ENCODE measurements around the gene FHAD1. TPM values are rescaled to one million over a fixed set of nuclear protein-coding genes. Genes with fewer than 3 reads are reported as not detected.

FHAD1 gene
- total and polyA plus RNA-seq, 2 donors (not counting 3 experiments of a cell fraction or from before 2014, with no cell fraction given), result 0.04 to 0.69 TPM

- peaks cover 3% of the 10 kb centered on the region for H3K4me1 ChIP-seq (ENCODE audit: control insufficient read depth, extremely low read depth, insufficient read depth, low read length)
- no peaks in the 10 kb centered on the region for H3K79me2 ChIP-seq (ENCODE audit: control insufficient read depth, insufficient read depth, low read length)
- no peaks in the 10 kb centered on the region for H3K27me3 ChIP-seq (ENCODE audit: control insufficient read depth in 2 of 2, insufficient read depth in 2 of 2, low read length in 2 of 2)
- FAIRE-seq, result no peak
- H3K27ac ChIP-seq (ENCODE audit: insufficient read depth, low read depth, low read length), result no peak overlapping the region
- intact Hi-C loops (cut with micrococcal nuclease) (no loop called here), dilution Hi-C loops (cut with MboI; ENCODE audit: extremely low pct_ligation_motif_present, low sequenced_read_pairs) (no loop called here)
- no peak overlapping the region for H2AFZ ChIP-seq (ENCODE audit: low read depth, low read length)
- H3K4me3 ChIP-seq (replicated peaks in 1 of 3; ENCODE audit: insufficient read depth in 1 of 3, low read depth in 1 of 3, low read length in 3 of 3), result no peak overlapping the region
- no peak for TF ChIP-seq CTCF (IDR thresholded peaks at IDR 0.05; ENCODE audit: extremely low read depth in 1 of 2, insufficient read depth in 1 of 2, low read depth in 1 of 2, low read length in 2 of 2)
- no peaks in the 10 kb centered on the region for H3K36me3 ChIP-seq (ENCODE audit: control insufficient read depth in 2 of 2, extremely low read depth in 1 of 2, insufficient read depth in 2 of 2, low read length in 2 of 2)
- H3K4me2 ChIP-seq (ENCODE audit: insufficient read depth, low read length), result no peak overlapping the region
- POLR2A ChIA-PET, result no interaction called here
- BruUV-seq (replicated peaks), result no TSS peak
- H4K20me1 ChIP-seq (replicated peaks; ENCODE audit: control insufficient read depth, extremely low read depth, insufficient read depth, low read length), result no peaks in the 10 kb centered on the region
- H3K9me3 ChIP-seq (replicated peaks; ENCODE audit: control insufficient read depth, insufficient read depth, low read length), result no peaks in the 10 kb centered on the region
- CTCF ChIA-PET, result no interaction called here
- no peak for DNase-seq (ENCODE audit: low read depth, low spot score)
- no peak overlapping the region for H3K9ac ChIP-seq (replicated peaks; ENCODE audit: extremely low read depth, insufficient read depth, low read length)
- H3K9me1 ChIP-seq (replicated peaks; ENCODE audit: control insufficient read depth, extremely low read depth, insufficient read depth, low read length), result no peaks in the 10 kb centered on the region
Observed at GRCh38 chr1:15207031-15207828, 39.8 kb upstream of the FHAD1 start.

GRCh38 chr1:15207829-15208429 lies 39.1 kb upstream of the FHAD1 start:
- peaks cover 3% of the 10 kb centered on the region for H3K4me1 ChIP-seq (ENCODE audit: control insufficient read depth, extremely low read depth, insufficient read depth, low read length)
- H3K79me2 ChIP-seq (ENCODE audit: control insufficient read depth, insufficient read depth, low read length), result no peaks in the 10 kb centered on the region
- H4K20me1 ChIP-seq (replicated peaks; ENCODE audit: control insufficient read depth, extremely low read depth, insufficient read depth, low read length), result no peaks in the 10 kb centered on the region
- no peak overlapping the region for H3K9ac ChIP-seq (replicated peaks; ENCODE audit: extremely low read depth, insufficient read depth, low read length)
- ChIA-PET POLR2A (no interaction called here), CTCF (no interaction called here)
- intact Hi-C loops (cut with micrococcal nuclease) (no loop called here), dilution Hi-C loops (cut with MboI; ENCODE audit: extremely low pct_ligation_motif_present, low sequenced_read_pairs) (no loop called here)
- TF ChIP-seq, protein P1, sequence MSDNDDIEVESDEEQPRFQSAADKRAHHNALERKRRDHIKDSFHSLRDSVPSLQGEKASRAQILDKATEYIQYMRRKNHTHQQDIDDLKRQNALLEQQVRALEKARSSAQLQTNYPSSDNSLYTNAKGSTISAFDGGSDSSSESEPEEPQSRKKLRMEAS (IDR thresholded peaks at IDR 0.05; ENCODE audit: insufficient read depth, insufficient read length), result no peak
- no peak for TF ChIP-seq POLR2AphosphoS5 (IDR thresholded peaks at IDR 0.05; ENCODE audit: insufficient read depth, low read depth, low read length)
- TF ChIP-seq POLR2A (IDR thresholded peaks at IDR 0.05; ENCODE audit: low read depth, low read length), result no peak
- TF ChIP-seq GATA2 (IDR thresholded peaks at IDR 0.05; ENCODE audit: insufficient read depth, insufficient read length, low read depth, low read length), result no peak
- TF ChIP-seq EZH2 (IDR thresholded peaks at IDR 0.05; ENCODE audit: borderline replicate concordance, low read depth, low read length, severe bottlenecking), result no peak
- no peak for TF ChIP-seq FOS (IDR thresholded peaks at IDR 0.05; ENCODE audit: borderline replicate concordance, insufficient read depth, low read length)
- TF ChIP-seq CTCF (IDR thresholded peaks at IDR 0.05; ENCODE audit: extremely low read depth in 1 of 2, insufficient read depth in 1 of 2, low read depth in 1 of 2, low read length in 2 of 2), result no peak
- no peak for TF ChIP-seq JUN (IDR thresholded peaks at IDR 0.05; ENCODE audit: borderline replicate concordance, insufficient read depth, insufficient read length, low read depth)
- no peak for TF ChIP-seq MYC (IDR thresholded peaks at IDR 0.05; ENCODE audit: low read depth, low read length)
- DNase-seq (ENCODE audit: low read depth, low spot score) (no peak), FAIRE-seq (no peak)
- H3K9me3 ChIP-seq (replicated peaks; ENCODE audit: control insufficient read depth, insufficient read depth, low read length), result no peaks in the 10 kb centered on the region
- H3K4me2 ChIP-seq (ENCODE audit: insufficient read depth, low read length), result no peak overlapping the region
- no peaks in the 10 kb centered on the region for H3K36me3 ChIP-seq (ENCODE audit: control insufficient read depth in 2 of 2, extremely low read depth in 1 of 2, insufficient read depth in 2 of 2, low read length in 2 of 2)
- no peak overlapping the region for H3K4me3 ChIP-seq (replicated peaks in 1 of 3; ENCODE audit: insufficient read depth in 1 of 3, low read depth in 1 of 3, low read length in 3 of 3)
- H3K27ac ChIP-seq (ENCODE audit: insufficient read depth, low read depth, low read length), result no peak overlapping the region
- no peak overlapping the region for H2AFZ ChIP-seq (ENCODE audit: low read depth, low read length)
- no peaks in the 10 kb centered on the region for H3K9me1 ChIP-seq (replicated peaks; ENCODE audit: control insufficient read depth, extremely low read depth, insufficient read depth, low read length)
- no peaks in the 10 kb centered on the region for H3K27me3 ChIP-seq (ENCODE audit: control insufficient read depth in 2 of 2, insufficient read depth in 2 of 2, low read length in 2 of 2)
- no TSS peak for BruUV-seq (replicated peaks)

Measured in endothelial cell of umbilical vein (primary cell).